Astrocyte of the cerebellum (primary cell): ENCODE results near the gene NABP1.

Experiments used
- DNase-seq: peaks from one replicate; pipeline ENCODE4 v3.0.0-alpha.2; 2011; ENCODE audit warnings: low read depth
- H3K4me3 ChIP-seq: 2 replicates; pipeline ENCODE4 v1.5.1; 2011; ENCODE audit warnings: mild to moderate bottlenecking, low read depth, low read length, moderate library complexity
- in situ Hi-C: cut with HindIII; loops from 2 replicates; pipeline ENCODE4 v1.10.0; 2017; ENCODE audit warnings: low sequenced_read_pairs
- TF ChIP-seq, protein P1 (sequence below): IDR thresholded peaks from 2 replicates; pipeline ENCODE4 v1.5.1; 2012; ENCODE audit warnings: low read length, low read depth, moderate library complexity, mild to moderate bottlenecking; ENCODE audit errors: missing control alignments

The NABP1 gene

GRCh38 chr2:191721331-191721730 is 43.4 kb downstream of the NABP1 start:
- H3K4me3 ChIP-seq, result no peak overlapping the region
- no peak for DNase-seq
- TF ChIP-seq, protein P1, sequence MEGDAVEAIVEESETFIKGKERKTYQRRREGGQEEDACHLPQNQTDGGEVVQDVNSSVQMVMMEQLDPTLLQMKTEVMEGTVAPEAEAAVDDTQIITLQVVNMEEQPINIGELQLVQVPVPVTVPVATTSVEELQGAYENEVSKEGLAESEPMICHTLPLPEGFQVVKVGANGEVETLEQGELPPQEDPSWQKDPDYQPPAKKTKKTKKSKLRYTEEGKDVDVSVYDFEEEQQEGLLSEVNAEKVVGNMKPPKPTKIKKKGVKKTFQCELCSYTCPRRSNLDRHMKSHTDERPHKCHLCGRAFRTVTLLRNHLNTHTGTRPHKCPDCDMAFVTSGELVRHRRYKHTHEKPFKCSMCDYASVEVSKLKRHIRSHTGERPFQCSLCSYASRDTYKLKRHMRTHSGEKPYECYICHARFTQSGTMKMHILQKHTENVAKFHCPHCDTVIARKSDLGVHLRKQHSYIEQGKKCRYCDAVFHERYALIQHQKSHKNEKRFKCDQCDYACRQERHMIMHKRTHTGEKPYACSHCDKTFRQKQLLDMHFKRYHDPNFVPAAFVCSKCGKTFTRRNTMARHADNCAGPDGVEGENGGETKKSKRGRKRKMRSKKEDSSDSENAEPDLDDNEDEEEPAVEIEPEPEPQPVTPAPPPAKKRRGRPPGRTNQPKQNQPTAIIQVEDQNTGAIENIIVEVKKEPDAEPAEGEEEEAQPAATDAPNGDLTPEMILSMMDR, result no peak
- in situ Hi-C loops, result no loop called here

DNA sequence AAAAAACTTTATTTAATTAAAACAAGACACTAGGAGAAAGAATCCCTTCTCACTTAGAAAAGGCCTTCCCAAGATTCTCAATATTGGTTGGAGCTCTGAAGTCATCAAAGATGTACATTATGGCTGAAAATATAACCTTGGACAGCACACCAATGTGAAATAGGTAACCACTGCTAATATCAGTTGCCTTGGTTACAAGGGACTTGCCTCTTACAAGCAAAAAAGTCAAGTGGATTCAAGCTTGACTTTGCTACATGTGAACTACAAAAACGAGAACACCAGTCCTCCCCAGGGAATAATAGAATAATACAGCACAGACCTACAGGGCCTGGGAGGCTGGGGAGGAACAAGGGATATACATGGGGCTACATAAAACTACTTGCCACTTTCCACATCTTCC is 46.1 kb downstream of the NABP1 start:
- no peak overlapping the region for H3K4me3 ChIP-seq
- TF ChIP-seq, protein P1, result no peak
- in situ Hi-C loops, result no loop called here
- DNase-seq, result no peak

- in situ Hi-C loops, result no loop called here
- DNase-seq, result no peak
- TF ChIP-seq, protein P1, result peak; percentile 12
- no peak overlapping the region for H3K4me3 ChIP-seq
These were observed 51.1 kb downstream of the NABP1 start for GRCh38 chr2:191728750-191729624.

DNA sequence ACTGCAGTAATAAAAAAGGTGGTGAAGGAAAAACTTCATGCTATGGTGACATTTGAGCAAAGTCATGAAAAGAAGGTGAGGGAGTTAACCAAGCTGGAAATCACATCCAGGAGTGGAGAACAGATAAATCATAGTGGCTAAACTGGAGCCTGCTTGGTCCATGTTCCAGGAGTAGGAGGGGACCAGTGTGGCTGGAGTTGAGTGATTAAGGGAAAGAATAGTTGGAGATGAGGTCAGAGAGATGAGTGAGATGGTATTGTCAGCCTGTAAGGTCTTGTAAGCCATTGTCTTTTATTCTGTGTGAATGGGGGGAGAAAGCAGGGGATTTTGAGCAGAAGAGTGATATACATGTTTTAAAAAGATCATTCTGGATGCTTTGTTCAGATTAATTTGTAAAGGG is 52.3 kb downstream of the NABP1 start:
- TF ChIP-seq, protein P1, result no peak
- in situ Hi-C loops, result no loop called here
- no peak overlapping the region for H3K4me3 ChIP-seq
- no peak for DNase-seq
